Peyer's patch (tissue), 4 donors: ENCODE data around the gene GRPEL1.

ENCODE experiments used
- CTCF ChIP-seq, 6 experiments: fragments of 450-650 bp in 4 of 6; fragments of 200-600 bp in 2 of 6; sonication (generic) in 1 of 6; IDR thresholded peaks; one replicate each; pipeline ENCODE4 v1.5.1; 2017 to 2019; ENCODE audit warnings: antibody characterized with exemption in 6 of 6, mild to moderate bottlenecking in 3 of 6, moderate library complexity in 1 of 6
- POLR2A ChIP-seq, 2 donors: fragments of 450-650 bp; IDR thresholded peaks; one replicate each; pipeline ENCODE4 v1.5.1; 2017; ENCODE audit warnings: antibody characterized with exemption in 2 of 2, mild to moderate bottlenecking in 2 of 2, moderate library complexity in 2 of 2

DNA sequence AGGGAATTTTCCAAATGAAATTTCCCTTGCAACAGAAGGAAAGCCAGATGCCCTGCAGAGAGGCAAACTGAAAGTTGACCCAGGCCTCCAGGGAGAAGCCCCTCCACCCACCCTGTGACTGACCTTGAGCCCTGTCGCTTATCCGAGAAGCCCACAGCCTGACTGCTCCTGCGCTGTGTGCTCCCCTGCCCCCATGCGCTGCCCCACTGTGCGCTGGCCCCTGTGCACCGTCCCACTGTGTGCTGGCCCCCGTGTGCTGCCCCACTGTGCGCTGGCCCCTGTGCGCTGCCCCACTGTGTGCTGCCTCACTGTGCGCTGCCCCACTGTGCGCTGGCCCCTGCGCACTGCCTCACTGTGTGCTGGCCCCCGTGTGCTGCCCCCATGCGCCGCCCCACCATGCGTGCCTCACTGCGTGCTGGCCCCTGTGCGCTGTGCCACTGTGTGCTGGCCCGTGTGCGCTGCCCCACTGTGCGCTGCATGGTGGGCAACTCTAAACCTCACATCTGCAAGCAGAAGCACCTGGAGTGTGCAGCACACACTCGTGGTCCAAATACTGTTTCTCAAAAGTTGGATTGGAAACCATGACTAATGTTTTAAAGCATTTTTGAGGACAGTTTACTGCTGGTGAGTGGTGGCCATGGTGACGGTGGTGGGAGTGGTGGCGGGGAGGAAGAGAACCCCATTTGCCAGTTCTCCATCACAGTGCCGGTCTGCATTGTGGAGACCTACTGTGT lies 8.3 kb upstream of the GRPEL1 start:
- TF ChIP-seq POLR2A (IDR thresholded peaks at IDR 0.05) (no peak), CTCF (IDR thresholded peaks at IDR 0.05) (no peak)
